CD4-positive, alpha-beta T cell (primary cell): Measurements from ENCODE around the gene GSK3A. TPM values are rescaled to one million over a fixed set of nuclear protein-coding genes. Genes with fewer than 3 reads are reported as not detected.

Source experiments
- ATAC-seq: fragments of 200-7000 bp; cut with Tn5 transposase; one replicate; pipeline ENCODE4 v1.10.0; 2022; ENCODE audit warnings: mild to moderate bottlenecking; ENCODE audit not compliant: poor library complexity
- CTCF ChIA-PET: fragments of 350-600 bp; sonication (Branson Sonifier 250); formaldehyde crosslinking; loops from one replicate; lab custom pipeline; 2021; ENCODE audit warnings: antibody characterized with exemption, inconsistent platforms; lab: Charles Lee
- POLR2A ChIA-PET: fragments of 350-600 bp; sonication (Branson Sonifier 250); formaldehyde crosslinking; loops from one replicate; lab custom pipeline; 2021; ENCODE audit warnings: antibody characterized with exemption, inconsistent platforms; lab: Charles Lee
- DNase-seq, 14 experiments: peaks; one replicate each; pipeline ENCODE4 v3.0.0-alpha.2; 2013 to 2020; ENCODE audit warnings: mixed read lengths in 2 of 14
- H3K27ac ChIP-seq, 2 donors: one replicate each; pipeline versions ENCODE4 v1.5.1 to v1.7.0; 2013; ENCODE audit warnings: low read length in 2 of 2, low read depth in 1 of 2, mild to moderate bottlenecking in 1 of 2
- H3K27me3 ChIP-seq, 2 experiments: 1 replicate in 1 of 2; 2 replicates in 1 of 2; pipeline versions ENCODE4 v1.6.1 to v1.7.0; 2013; ENCODE audit warnings: low read length in 2 of 2, control low read depth in 1 of 2, mild to moderate bottlenecking in 1 of 2, moderate library complexity in 1 of 2; ENCODE audit not compliant: insufficient read depth in 2 of 2, control insufficient read depth in 1 of 2
- H3K36me3 ChIP-seq: one replicate; pipeline ENCODE4 v1.6.1; 2013; ENCODE audit warnings: low read length, control low read depth; ENCODE audit not compliant: insufficient read depth
- H3K4me1 ChIP-seq: one replicate; pipeline ENCODE4 v1.6.1; 2013; ENCODE audit warnings: low read length, control low read depth; ENCODE audit not compliant: insufficient read depth
- H3K4me3 ChIP-seq: one replicate; pipeline ENCODE4 v1.5.1; 2013; ENCODE audit warnings: mild to moderate bottlenecking, low read length, moderate library complexity
- H3K9me3 ChIP-seq, 2 experiments: 1 replicate in 1 of 2; 2 replicates in 1 of 2; pipeline versions ENCODE4 v1.6.1 to v1.7.0; 2013; ENCODE audit warnings: low read length in 2 of 2, mild to moderate bottlenecking in 2 of 2, control low read depth in 1 of 2, moderate library complexity in 1 of 2; ENCODE audit not compliant: control insufficient read depth in 1 of 2, insufficient read depth in 1 of 2
- H3K27ac Mint-ChIP-seq: one replicate; pipeline ENCODE4 v1.8.0; 2020; ENCODE audit warnings: mixed read lengths
- H3K27me3 Mint-ChIP-seq: one replicate; pipeline ENCODE4 v1.8.0; 2021; ENCODE audit warnings: mixed read lengths
- H3K36me3 Mint-ChIP-seq: one replicate; pipeline ENCODE4 v1.8.0; 2021; ENCODE audit warnings: low read depth, mixed read lengths
- H3K4me1 Mint-ChIP-seq: one replicate; pipeline ENCODE4 v1.8.0; 2021; ENCODE audit warnings: low read depth, mixed read lengths
- H3K4me3 Mint-ChIP-seq: one replicate; pipeline ENCODE4 v1.8.0; 2020; ENCODE audit warnings: mild to moderate bottlenecking, mixed read lengths
- H3K9me3 Mint-ChIP-seq: one replicate; pipeline ENCODE4 v1.8.0; 2020; ENCODE audit warnings: mixed read lengths
- intact Hi-C, 2 experiments: fragments of 100-400 bp; cut with DNase I in 1 of 2; cut with micrococcal nuclease in 1 of 2; formaldehyde crosslinking; loops; one replicate each; pipeline versions ENCODE4 v1.15.1 to v1.9.0; 2023 to 2025; cut with DNase I, micrococcal nuclease
- total RNA-seq, 174 experiments: library from RNA in 2 of 174; stranded (reverse) in 2 of 174; gene quantifications; one replicate each; pipeline ENCODE4 v1.2.3 and lab custom pipeline; 2021 to 2026
- TF ChIP-seq, protein P1 (sequence below): fragments of 200-600 bp; IDR thresholded peaks from one replicate; pipeline ENCODE4 v1.8.0; 2022; ENCODE audit warnings: antibody characterized with exemption, mild to moderate bottlenecking

GSK3A gene
- total RNA-seq, 2 experiments from 2014 or later: 13.6 to 13.9 TPM

DNA sequence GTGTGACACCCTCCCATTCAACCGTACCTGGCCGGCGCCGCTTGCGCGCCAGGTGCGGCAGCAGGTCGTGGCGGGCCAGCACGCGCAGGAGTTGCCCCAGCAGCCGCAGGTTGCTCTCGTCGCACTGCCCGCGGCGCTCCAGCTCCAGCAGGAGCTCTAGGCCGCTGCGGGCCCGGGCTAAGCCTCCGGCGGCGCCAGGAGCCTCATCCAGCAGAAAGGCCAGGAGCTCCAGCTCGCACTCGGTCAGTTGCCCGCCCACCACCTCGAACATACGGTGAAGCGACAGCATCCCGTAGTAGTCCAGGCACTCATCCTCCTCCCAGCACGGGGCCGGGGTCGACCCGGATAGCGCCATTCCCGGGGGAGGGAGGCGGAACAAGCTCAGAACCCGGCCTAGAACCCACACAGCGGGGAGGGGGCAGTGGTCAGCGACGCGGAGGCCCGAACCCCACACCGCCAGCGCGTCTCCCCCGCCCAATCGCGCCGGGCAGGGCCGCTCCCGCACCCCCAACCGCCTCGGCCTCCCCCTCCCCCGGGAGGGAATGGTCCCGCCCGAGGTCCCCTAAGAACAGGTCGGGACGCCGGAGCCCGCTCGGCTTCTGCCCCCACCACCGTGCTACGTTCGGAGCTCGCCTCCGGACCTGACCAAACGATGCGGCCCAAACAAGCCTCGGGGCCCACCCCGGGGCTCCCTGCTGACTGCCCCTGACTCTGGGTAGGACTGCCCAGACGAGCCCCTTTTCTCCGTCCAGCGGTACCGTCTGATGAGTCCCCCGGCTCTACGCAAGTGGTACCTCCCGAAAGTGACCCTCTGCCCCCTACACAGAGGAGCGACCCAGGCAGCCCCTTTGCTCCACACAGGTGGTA lies 25.5 kb downstream of the GSK3A start:
- Histone ChIP-seq H3K27me3 (no peaks in the 10 kb centered on the region), H3K36me3 (peaks cover 35% of the 10 kb centered on the region), H3K4me3 (peak overlapping the region; percentile 67), H3K4me1 (peaks cover 82% of the 10 kb centered on the region), H3K9me3 (peaks cover 0 to 4% of the 10 kb centered on the region in 2 experiments), H3K27ac (peak overlapping the region; percentile 84 to 89)
- intact Hi-C loops: loop anchor here (1.0 to 5.0 kb wide), 4 partner anchors 18 to 66 kb away; no protein-coding TSS in a partner anchor
- peak overlapping the region; percentile 99 for H3K4me3 Mint-ChIP-seq
- TF ChIP-seq, protein P1, sequence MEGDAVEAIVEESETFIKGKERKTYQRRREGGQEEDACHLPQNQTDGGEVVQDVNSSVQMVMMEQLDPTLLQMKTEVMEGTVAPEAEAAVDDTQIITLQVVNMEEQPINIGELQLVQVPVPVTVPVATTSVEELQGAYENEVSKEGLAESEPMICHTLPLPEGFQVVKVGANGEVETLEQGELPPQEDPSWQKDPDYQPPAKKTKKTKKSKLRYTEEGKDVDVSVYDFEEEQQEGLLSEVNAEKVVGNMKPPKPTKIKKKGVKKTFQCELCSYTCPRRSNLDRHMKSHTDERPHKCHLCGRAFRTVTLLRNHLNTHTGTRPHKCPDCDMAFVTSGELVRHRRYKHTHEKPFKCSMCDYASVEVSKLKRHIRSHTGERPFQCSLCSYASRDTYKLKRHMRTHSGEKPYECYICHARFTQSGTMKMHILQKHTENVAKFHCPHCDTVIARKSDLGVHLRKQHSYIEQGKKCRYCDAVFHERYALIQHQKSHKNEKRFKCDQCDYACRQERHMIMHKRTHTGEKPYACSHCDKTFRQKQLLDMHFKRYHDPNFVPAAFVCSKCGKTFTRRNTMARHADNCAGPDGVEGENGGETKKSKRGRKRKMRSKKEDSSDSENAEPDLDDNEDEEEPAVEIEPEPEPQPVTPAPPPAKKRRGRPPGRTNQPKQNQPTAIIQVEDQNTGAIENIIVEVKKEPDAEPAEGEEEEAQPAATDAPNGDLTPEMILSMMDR: no peak
- peaks cover 56% of the 10 kb centered on the region for H3K36me3 Mint-ChIP-seq
- ATAC-seq (no peak), DNase-seq (peak in 8 of 14 experiments; percentile 16 to 63 (median 27))
- no peaks in the 10 kb centered on the region for H3K27me3 Mint-ChIP-seq
- H3K9me3 Mint-ChIP-seq: no peaks in the 10 kb centered on the region
- ChIA-PET POLR2A (interaction anchor here (0.6 to 6.5 kb wide), 10 partner anchors 9 to 97 kb away, joined by 3 to 70 read pairs (median 5); partner anchors contain the start of genes GSK3A and PRR19), CTCF (interaction anchor here (0.6 to 1.5 kb wide), 4 partner anchors 24 to 132 kb away, joined by 3 to 4 read pairs (median 3); partner anchors contain the start of genes GSK3A and POU2F2)
- peaks cover 77% of the 10 kb centered on the region for H3K4me1 Mint-ChIP-seq
- H3K27ac Mint-ChIP-seq: peak overlapping the region; percentile 93

DNA sequence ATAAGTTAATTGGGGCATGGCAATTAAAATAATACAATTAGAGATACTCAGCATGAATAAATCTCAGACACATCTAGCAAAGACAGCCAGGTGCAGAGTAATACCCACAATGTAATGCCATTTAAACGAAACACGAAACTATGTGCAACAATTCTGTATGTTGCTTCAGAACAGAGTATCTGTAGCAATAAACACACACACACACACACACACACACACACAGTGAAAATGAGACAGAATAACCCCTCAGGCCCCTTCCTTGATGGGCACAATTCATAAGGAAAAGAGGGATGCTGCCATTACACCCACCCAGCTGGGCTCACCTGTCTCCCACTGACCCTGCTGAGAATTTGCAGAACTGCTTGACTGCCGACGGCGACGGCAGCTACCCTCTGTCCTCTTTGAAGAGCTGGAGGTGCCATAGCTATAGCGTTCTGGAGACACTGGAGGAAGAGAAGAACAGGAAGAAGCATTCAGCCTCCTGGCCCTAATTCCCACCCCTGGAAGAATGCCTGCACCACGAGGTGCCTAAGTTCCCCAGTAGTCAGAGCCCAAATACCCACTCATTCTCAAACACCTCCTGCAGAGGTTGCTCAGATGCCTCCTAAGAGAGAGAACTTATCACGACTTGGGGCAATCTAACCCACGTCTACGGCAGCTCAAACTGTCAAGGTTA lies 27.5 kb downstream of the GSK3A start:
- H3K9me3 Mint-ChIP-seq: no peaks in the 10 kb centered on the region
- Histone ChIP-seq H3K4me1 (peaks cover 76% of the 10 kb centered on the region), H3K36me3 (peaks cover 51% of the 10 kb centered on the region), H3K27me3 (no peaks in the 10 kb centered on the region), H3K27ac (peak overlapping the region; percentile 15 to 49), H3K9me3 (no peaks in the 10 kb centered on the region), H3K4me3 (peak overlapping the region; percentile 67)
- peak overlapping the region; percentile 99 for H3K4me3 Mint-ChIP-seq
- no peak for ATAC-seq
- H3K27me3 Mint-ChIP-seq: no peaks in the 10 kb centered on the region
- no peak for DNase-seq
- H3K36me3 Mint-ChIP-seq: peaks cover 64% of the 10 kb centered on the region
- intact Hi-C loops: loop anchor here (5.0 kb wide), 1 partner anchor 38 kb away; no protein-coding TSS in a partner anchor
- peaks cover 68% of the 10 kb centered on the region for H3K4me1 Mint-ChIP-seq
- TF ChIP-seq, protein P1: no peak
- POLR2A ChIA-PET: interaction anchor here (1.0 to 6.5 kb wide), 4 partner anchors 9 to 38 kb away, joined by 4 to 70 read pairs (median 9); no protein-coding TSS in a partner anchor
- CTCF ChIA-PET: interaction anchor here (1.3 kb wide), 1 partner anchor 30 kb away, joined by 4 read pairs; no protein-coding TSS in a partner anchor
- H3K27ac Mint-ChIP-seq: peak overlapping the region; percentile 93

DNA sequence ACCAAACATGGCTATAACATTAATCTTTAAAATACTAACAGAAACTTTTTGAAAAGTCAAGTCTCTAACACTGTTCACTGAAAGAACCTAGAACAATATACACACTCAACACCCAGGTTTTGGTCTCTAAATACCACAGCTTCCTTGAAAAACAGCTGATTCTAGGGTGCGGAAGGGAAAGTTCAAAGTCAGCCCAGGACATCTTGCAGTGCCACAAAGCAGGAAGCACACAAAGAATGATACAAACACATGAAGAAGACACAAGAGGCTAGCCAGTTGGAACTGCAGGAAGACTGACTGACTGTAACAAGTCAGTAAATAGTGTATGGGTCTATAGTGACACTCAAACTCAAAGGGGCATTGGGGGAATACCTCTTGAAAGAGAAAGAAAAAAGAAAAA lies 29.5 kb downstream of the GSK3A start:
- POLR2A ChIA-PET: interaction anchor here (6.5 kb wide), 1 partner anchor 12 kb away, joined by 70 read pairs; no protein-coding TSS in a partner anchor
- H3K4me1 ChIP-seq: peaks cover 73% of the 10 kb centered on the region

More for the DNA sequence above, 29.5 kb downstream of the GSK3A start:
- Histone ChIP-seq H3K27ac (peak overlapping the region in 1 of 2 donors; percentile 25), H3K36me3 (peaks cover 72% of the 10 kb centered on the region), H3K9me3 (no peaks in the 10 kb centered on the region), H3K4me3 (no peak overlapping the region), H3K27me3 (no peaks in the 10 kb centered on the region)
- Mint-ChIP-seq H3K9me3 (no peaks in the 10 kb centered on the region), H3K36me3 (peaks cover 82% of the 10 kb centered on the region), H3K4me1 (peaks cover 70% of the 10 kb centered on the region), H3K27ac (peak overlapping the region; percentile 93), H3K4me3 (peak overlapping the region; percentile 99), H3K27me3 (no peaks in the 10 kb centered on the region)
- DNase-seq (peak in 1 of 14 experiments; percentile 25), ATAC-seq (no peak)
- TF ChIP-seq, protein P1: no peak
- intact Hi-C loops: no loop called here
- CTCF ChIA-PET: no interaction called here
